Right lobe of liver (tissue), 6 donors: ENCODE results near the gene RANBP17. TPM values are rescaled to one million over a fixed set of nuclear protein-coding genes. Genes with fewer than 3 reads are reported as not detected.

ENCODE experiments used
- ATAC-seq, 4 donors: fragments of 200-7000 bp; cut with Tn5 transposase; one replicate each; pipeline ENCODE4 v1.9.1; 2020; ENCODE audit warnings: mild to moderate bottlenecking in 4 of 4, moderate library complexity in 4 of 4
- DNase-seq, 3 donors: peaks; one replicate each; pipeline ENCODE4 v3.0.0-alpha.2; 2020
- H3K27ac ChIP-seq, 3 donors: fragments of 200-600 bp; one replicate each; pipeline ENCODE4 v1.8.0; 2022
- H3K27me3 ChIP-seq, 2 donors: fragments of 200-600 bp; one replicate each; pipeline ENCODE4 v1.8.0; 2022
- H3K36me3 ChIP-seq, 4 donors: fragments of 200-600 bp; sonication (generic) in 1 of 4; one replicate each; pipeline versions ENCODE4 v1.5.1 to v1.8.0; 2017 to 2022; ENCODE audit warnings: control low read depth in 1 of 4
- H3K4me1 ChIP-seq, 4 donors: fragments of 200-600 bp; sonication (generic) in 1 of 4; one replicate each; pipeline versions ENCODE4 v1.5.1 to v1.8.0; 2017 to 2022; ENCODE audit warnings: control low read depth in 1 of 4
- H3K4me3 ChIP-seq, 3 donors: fragments of 200-600 bp; one replicate each; pipeline ENCODE4 v1.8.0; 2022
- H3K9me3 ChIP-seq, 4 donors: fragments of 200-600 bp; sonication (generic) in 1 of 4; one replicate each; pipeline versions ENCODE4 v1.5.1 to v1.8.0; 2017 to 2022; ENCODE audit warnings: control low read depth in 1 of 4
- CTCF ChIP-seq, 4 donors: fragments of 200-600 bp in 3 of 4; fragments of 450-650 bp in 1 of 4; IDR thresholded peaks; one replicate each; pipeline versions ENCODE4 v1.5.1 to v1.8.0; 2016 to 2022; ENCODE audit warnings: antibody characterized with exemption in 4 of 4, mild to moderate bottlenecking in 2 of 4
- POLR2A ChIP-seq: fragments of 450-650 bp; IDR thresholded peaks from one replicate; pipeline ENCODE4 v1.6.1; 2017; ENCODE audit warnings: antibody characterized with exemption, mild to moderate bottlenecking
- WGBS: methylation state at CpG from one replicate; pipeline ENCODE4 v1.1.6; 2018; ENCODE audit warnings: low coverage, low lambda C conversion rate; ENCODE audit not compliant: insufficient coverage; ENCODE audit errors: missing lambda C conversion rate; 5-methylcytosine and 5-hydroxymethylcytosine counted together
- intact Hi-C, 2 donors: fragments of 100-400 bp; cut with DNase I; formaldehyde crosslinking; loops; one replicate each; pipeline versions ENCODE4 v1.11.2 to v1.14.1; 2022
- total RNA-seq, 6 experiments: library from RNA; depleted of rRNA in 2 of 6; stranded (reverse); fragments of >200 nt in 2 of 6; fragmentation: NEBNext Ultra II Directional in 3 of 6; extraction: Animal tissue kit (Norgen Biotek cat#: 25700) in 3 of 6; gene quantifications; one replicate each; pipeline versions ENCODE4 v1.1.0 to v1.2.4, GENCODE V29; 2016 to 2023
- donor health status: DM: no; HTN: yes; CAD: no.
- donor health status: DM: no; HTN: no; CAD: no.
- donor health status: DM: no; HTN: no; CAD: no.
- donor health status: DM: no; HTN: yes; CAD: no.
- donor health status: DM: no; HTN: yes; CAD: no.

The RANBP17 gene
- total RNA-seq, 6 experiments from 2014 or later = 1.5 to 5.7 (median 4.7) TPM

DNA sequence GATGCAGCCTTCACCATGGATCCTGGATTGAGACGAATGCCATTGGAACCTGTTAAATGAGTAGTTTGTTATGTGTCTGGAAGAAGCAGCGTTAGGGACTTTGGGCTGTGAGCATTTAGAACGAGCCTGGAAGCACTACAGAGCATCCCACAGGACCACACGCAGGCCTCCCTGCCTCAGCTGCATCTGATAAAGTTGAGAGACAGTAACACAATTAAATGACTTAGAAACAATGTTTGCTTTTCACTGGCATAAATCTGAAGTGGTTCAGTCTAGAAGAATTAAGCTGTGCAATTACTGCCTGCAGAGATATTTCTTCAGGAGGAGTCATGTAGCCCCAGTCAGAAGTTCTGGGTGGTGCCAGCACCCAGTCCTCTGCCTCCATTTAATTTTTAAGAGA is 437.4 kb downstream of the RANBP17 start:
- ATAC-seq = no peak
- TF ChIP-seq POLR2A (no peak), CTCF (IDR thresholded peaks at IDR 0.05) (no peak)
- H3K4me3 ChIP-seq = no peak overlapping the region
- 82% methylated on average over 3 of the region's 4 CpGs for WGBS
- no peaks in the 10 kb centered on the region for H3K4me1 ChIP-seq
- H3K9me3 ChIP-seq = no peaks in the 10 kb centered on the region
- no peak for DNase-seq
- no peak overlapping the region for H3K27ac ChIP-seq
- intact Hi-C loops = no loop called here
- H3K27me3 ChIP-seq = no peaks in the 10 kb centered on the region
- no peaks in the 10 kb centered on the region for H3K36me3 ChIP-seq

DNA sequence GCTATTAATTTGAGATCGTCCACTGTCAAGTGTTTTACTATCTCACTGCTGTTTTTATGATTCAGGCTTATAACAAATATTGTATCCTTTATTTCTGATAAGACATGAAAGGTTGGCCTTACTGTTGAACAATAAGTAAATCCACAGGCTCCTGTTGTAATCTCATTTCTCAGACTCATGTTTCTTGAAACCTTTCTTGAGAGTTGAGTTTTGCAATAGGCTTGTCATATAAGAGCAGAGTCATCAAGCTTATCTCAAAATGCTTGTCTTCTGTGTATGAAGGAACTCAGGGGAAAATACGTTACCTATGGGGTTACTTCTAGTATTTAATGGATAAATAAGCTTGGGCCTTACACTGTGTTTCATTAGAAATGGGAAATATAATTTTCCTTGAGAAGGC is 438.0 kb downstream of the RANBP17 start:
- no peaks in the 10 kb centered on the region for H3K27me3 ChIP-seq
- ATAC-seq = no peak
- no peaks in the 10 kb centered on the region for H3K4me1 ChIP-seq
- TF ChIP-seq POLR2A = no peak
- 78% methylated on average over 2 of the region's 2 CpGs for WGBS
- H3K4me3 ChIP-seq = no peak overlapping the region
- H3K36me3 ChIP-seq = no peaks in the 10 kb centered on the region
- intact Hi-C loops = no loop called here
- no peak overlapping the region for H3K27ac ChIP-seq
- no peaks in the 10 kb centered on the region for H3K9me3 ChIP-seq
- no peak for DNase-seq

- no peak for ATAC-seq
- H3K27me3 ChIP-seq = no peaks in the 10 kb centered on the region
- H3K4me3 ChIP-seq = no peak overlapping the region
- WGBS = no CpG with 5 or more reads among the region's 7 CpGs
- no peaks in the 10 kb centered on the region for H3K9me3 ChIP-seq
- DNase-seq = no peak
- no peak for TF ChIP-seq CTCF (IDR thresholded peaks at IDR 0.05)
- TF ChIP-seq POLR2A = no peak
- no peak overlapping the region for H3K27ac ChIP-seq
- no peaks in the 10 kb centered on the region for H3K36me3 ChIP-seq
- intact Hi-C loops = no loop called here
- no peaks in the 10 kb centered on the region for H3K4me1 ChIP-seq
Observed at GRCh38 chr5:171300358-171300757, 438.5 kb downstream of the RANBP17 start.

DNA sequence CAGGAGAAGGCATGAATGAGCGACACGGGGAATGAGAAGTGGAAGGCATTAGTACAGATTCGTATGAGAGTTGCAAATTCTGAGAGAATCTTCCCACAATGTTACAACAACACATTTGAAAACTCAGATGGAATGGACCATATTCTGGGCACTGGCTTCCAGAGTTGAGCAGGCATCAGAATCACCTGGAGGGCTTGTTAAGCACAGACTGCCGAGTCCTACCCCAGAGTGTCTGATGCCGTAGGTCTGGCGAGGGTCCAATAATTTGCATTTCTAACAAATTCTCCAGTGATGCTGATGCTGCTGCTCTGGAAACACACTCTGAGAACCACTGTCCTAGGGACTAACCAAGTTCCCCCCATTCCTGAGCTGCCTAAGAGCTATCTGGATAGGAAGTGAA is 444.3 kb downstream of the RANBP17 start:
- peaks cover 12 to 42% of the 10 kb centered on the region in 2 donors for H3K27me3 ChIP-seq
- no peak overlapping the region for H3K4me3 ChIP-seq
- intact Hi-C loops = no loop called here
- peaks cover 0 to 19% (median 0%) of the 10 kb centered on the region in 4 donors for H3K4me1 ChIP-seq
- no peaks in the 10 kb centered on the region for H3K9me3 ChIP-seq
- WGBS = 36% methylated on average over 5 of the region's 6 CpGs
- no peak overlapping the region for H3K27ac ChIP-seq
- H3K36me3 ChIP-seq = no peaks in the 10 kb centered on the region
- TF ChIP-seq POLR2A (no peak), CTCF (IDR thresholded peaks at IDR 0.05) (no peak)
- DNase-seq (no peak), ATAC-seq (no peak)

DNA sequence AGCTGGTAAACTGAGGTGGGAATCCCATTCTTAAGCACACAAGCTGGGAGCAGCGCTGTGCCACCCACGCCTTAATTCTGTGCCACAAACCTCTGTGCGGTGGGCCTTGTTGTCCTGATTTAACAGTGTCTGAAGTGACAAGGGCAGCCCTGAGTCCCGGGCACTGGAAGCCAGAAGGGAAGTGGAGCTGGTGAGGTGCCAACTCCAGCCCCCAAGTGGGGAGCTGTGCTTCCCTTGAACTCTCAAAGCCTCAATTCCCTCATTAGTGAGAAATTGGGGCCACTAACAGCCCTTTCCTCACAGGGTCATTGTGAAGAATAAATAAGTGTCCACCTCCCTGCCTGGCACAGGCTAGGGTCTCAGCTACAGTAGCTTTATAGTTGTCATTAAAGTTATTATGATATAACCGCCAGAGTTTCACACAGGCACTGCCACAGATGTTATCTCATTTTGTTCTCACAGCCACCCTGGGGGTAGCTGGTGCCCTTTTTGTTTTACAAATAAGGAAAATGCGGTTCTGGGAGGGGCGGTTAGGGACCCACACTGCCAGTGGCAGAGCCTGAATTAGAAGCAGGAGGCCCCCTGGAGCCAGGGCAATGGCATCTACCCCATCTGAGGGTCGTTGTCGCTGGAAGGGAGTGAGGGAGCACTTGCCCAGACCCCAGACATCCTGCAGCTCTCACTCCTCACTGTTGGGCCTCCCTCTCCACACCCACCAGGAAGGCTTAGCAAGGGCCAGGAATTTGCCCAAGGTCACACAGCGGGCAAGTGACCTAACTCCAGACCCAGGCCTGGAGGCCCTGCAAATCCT is 445.2 kb downstream of the RANBP17 start:
- intact Hi-C loops = no loop called here
- ATAC-seq = no peak
- TF ChIP-seq CTCF (IDR thresholded peaks at IDR 0.05) = no peak
- TF ChIP-seq POLR2A = no peak
- H3K4me1 ChIP-seq = peaks cover 0 to 27% (median 0%) of the 10 kb centered on the region in 4 donors
- H3K27me3 ChIP-seq = peaks cover 13 to 49% of the 10 kb centered on the region in 2 donors
- no peak overlapping the region for H3K4me3 ChIP-seq
- H3K9me3 ChIP-seq = no peaks in the 10 kb centered on the region
- no peak overlapping the region for H3K27ac ChIP-seq
- WGBS = 10% methylated on average over 7 of the region's 10 CpGs
- no peak for DNase-seq
- H3K36me3 ChIP-seq = no peaks in the 10 kb centered on the region
